D341Med (cell line): ENCODE data around the gene EHMT1.

Experiments
- DNase-seq: peaks from one replicate; pipeline ENCODE4 v3.0.0; 2012; ENCODE audit warnings: low spot score

EHMT1 gene

DNA sequence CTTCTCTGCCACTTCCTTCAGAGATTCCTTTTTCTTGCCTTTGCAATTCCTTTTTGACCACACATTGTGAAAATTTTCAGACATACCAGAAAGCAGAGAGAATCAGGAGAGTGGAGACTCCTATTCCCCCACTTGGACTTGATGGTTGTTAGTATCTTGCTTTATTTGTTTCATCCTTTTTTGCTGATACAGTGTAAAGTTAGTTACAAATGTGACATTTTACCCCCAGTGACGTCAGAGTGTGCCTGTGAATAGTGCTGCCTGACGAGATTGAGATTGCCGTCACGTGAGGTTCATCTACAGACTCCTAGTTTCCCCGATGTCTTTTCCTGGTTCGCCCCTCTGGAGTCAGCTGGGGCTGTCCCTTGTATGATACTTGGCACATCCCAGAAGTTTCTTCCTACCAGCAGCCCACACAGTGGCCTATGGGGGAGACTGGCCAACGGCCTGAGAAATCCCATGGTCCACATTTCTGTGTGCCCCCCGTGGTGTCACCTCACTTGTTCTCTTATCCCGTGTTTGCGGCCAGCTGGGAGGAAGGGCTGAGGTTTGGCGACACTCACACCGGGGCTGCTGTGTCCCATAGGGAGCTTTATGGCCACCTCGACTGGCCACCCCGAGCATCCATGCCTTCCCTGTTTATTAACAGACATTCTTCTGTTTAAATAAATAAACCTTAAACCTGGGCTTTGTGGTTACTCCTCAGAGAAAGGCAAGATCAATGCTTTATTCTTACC, 210.6 kb downstream of the EHMT1 start:
- DNase-seq: no peak

DNA sequence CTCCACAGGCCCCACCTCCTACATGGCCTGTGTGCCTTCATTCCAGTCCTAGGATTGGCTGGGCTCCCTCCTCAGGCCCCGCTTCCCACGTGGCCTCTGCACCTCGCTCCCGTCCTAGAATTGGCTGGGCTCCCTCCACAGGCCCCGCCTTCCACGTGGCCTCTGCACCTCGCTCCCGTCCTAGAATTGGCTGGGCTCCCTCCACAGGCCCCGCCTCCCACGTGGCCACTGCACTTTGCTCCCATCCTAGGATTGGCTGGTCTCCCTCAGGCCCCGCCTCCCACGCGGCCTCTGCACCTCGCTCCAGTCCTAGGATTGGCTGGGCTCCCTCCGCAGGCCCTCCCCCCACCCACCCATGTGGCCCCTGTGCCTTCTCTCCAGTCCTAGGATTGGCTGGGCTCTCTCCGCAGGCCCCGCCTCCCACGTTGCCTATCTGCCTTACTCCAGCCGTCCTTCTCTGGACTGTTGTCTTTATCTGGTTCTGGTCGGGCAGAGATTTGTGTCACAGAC, 213.4 kb downstream of the EHMT1 start:
- no peak for DNase-seq

DNA sequence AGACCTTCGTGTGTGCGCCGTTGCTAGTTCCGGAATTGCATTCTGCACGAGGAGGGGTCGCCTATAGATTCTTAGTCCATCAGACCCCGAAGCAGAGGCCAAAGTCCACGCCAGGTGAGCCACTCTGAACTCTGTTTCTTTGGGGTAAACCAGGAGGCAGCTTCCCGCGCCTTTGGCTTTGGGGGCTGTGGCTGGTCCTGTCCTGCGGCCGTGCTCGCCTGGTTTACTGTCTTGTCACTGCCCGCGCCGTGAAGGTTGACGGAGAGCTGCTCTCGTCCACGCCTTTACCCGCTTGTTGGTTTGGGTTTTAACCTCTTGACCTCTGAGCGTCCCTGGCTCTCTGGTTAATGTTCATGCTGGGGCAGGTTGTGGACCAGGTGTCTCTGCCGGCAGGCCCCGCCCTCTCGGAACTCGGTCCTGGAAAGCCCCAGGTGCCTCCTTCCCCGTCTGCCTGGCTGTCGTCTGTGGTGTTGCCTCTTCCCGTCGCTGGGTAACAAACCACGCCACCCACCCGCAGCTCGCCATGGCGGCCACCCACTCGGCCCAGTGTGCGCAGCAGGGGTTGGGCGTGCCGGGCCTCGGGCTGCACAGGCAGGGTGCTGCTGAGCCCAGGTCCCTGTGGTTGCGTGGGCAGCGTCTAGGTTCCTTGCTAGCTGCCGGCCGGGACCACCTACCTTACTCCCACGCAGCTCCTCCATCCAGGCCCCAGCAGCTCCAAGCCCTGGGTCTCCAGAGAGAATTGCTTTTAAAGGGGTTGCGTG, 214.2 kb downstream of the EHMT1 start:
- no peak for DNase-seq

DNA sequence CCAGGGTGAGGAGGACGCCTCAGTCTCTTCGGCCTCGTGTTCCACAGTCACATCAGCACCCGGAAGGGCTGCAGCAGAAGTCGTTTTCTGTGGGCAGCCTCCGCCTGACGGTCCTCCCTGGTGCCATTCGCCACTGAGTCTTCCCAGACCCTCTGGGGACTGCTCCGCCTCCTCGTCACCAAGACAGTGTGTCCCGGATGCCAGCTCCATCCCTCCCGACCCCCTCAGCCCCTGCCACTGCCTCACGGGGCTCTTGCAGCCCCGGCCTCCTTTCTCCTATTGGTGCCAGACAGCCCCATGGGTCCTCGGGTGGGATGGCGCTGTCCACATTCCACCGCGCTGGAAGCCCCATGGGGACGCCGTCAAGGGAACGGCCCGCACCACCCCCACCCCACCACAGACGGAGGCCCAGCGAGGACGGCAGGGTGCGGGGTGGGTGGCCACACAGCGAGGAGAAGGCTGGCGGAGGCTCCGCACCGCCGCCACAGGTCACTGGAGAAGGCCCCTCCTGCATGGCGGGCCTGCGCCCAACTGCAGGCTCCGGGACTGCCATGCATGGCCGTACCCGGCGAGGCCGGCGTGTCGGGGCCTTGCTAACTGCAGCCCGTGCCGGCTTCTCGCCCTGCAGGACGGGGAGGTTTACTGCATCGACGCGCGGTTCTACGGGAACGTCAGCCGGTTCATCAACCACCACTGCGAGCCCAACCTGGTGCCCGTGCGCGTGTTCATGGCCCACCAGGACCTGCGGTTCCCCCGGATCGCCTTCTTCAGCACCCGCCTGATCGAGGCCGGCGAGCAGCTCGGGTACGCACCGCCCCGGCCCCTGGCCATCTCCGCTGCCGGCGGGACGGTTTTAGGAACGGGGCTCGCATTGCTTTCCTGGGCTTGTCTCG, 215.2 kb downstream of the EHMT1 start:
- DNase-seq: no peak

DNA sequence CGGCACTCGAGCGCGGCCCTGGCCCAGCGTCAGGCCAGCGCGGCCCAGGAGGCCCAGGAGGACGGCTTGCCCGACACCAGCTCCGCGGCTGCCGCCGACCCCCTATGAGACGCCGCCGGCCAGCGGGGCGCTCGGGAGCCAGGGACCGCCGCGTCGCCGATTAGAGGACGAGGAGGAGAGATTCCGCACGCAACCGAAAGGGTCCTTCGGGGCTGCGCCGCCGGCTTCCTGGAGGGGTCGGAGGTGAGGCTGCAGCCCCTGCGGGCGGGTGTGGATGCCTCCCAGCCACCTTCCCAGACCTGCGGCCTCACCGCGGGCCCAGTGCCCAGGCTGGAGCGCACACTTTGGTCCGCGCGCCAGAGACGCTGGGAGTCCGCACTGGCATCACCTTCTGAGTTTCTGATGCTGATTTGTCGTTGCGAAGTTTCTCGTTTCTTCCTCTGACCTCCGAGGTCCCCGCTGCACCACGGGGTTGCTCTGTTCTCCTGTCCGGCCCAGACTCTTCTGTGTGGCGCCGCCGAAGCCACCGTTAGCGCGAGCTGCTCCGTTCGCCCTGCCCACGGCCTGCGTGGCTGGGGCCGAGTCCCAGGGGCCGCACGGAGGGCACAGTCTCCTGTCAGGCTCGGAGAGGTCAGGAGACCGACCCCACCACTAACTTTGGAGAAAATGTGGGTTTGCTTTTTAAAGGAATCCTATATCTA, 216.2 kb downstream of the EHMT1 start:
- DNase-seq: no peak

DNA sequence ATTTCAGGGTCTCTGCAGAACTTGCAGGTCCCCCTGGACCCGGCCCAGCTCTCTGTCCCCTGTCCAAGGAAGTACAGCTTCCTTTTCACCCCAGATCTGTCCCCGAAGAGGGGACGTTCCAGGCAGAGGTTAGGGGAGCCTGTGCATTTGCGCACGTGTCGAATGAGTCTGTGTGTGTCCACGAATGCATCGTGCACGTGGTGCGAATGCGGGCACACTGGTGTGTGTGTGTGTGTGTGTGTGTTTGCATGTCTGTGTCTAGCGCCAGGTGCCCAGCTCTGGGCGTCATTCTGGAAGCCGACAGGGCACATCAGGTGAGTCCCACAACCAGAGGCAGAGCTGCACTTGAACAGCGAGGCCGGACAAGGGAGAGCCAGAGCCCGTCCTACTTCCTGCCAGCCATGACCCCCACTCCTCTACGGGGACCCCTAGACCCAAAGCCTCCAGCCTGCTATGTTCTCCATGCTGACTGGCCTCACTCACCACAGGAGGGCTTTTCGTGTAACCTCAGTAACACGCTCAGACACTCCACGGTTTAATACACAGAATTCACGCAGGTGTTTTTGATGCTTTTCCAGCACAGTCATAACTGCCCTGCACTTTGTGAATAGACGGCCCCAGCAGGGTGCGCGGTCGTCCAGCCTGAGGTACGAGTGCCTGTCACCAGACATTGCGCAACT, 217.5 kb downstream of the EHMT1 start:
- no peak for DNase-seq

DNA sequence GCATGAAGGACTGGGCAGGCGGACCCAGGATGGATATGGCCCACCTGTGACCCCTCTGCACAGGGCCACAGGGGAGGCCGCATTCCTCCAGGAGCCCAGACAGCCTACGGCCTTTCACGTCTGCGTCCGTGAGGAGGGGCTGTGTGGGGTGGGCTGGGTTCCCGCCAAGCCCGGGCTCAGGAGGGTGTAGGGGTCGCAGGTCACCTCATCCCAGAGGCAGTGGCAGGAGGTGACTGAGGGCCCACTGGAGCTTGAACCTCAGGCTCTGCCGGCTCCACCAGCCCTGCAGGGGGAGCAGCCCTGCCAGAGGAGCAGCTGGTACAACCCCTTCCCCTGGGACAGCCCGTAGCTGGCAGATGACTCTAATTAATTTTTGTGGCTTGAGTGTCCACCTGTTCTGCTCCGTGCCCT, 218.0 kb downstream of the EHMT1 start:
- peak; percentile 86 for DNase-seq

DNA sequence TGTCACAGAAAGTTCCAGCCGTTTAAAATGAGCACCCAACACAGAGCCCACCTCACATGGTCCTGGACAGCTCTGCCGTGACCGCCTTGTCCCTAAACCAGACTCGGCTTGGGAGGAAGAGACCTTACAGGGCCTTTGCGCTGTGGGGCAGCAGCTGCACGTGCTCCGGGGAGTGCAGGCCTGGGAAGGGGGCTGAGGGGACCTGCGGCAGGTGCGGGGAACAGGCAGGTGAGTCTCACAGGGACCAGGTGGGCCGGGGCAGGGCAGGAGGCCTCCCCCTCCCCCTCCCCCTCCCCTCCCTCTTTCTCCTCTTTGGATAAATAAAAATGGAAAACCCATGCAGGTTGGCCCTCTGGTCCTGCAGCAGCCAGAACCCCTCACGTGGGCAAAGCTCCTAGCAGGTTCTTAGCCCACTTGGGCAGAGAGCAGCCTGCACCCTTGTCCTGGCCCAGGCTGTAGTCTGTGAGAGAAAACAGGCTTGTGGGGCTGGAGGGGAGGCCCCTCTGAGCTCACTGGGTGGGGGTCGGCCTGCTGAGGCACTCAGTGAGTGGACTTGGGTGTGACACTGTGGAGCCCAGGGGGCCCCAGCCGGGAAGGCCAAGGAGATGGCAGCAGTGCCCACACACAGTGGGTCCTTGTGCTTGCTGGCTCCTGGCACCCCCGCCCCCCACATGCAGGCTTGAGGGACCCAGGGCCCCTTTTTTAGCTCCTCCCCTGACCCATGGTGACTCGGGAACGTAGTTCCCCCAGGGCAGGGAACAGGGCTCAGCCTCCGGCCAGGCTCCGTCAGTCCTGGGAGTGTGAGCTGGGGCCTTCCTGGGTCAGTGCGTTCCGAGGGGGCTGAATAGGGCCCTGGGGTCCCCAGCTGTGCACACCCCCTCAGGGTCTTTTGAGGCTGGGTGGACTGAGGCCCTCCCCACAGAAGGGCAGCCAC, 218.8 kb downstream of the EHMT1 start:
- peak; percentile 29 for DNase-seq

DNA sequence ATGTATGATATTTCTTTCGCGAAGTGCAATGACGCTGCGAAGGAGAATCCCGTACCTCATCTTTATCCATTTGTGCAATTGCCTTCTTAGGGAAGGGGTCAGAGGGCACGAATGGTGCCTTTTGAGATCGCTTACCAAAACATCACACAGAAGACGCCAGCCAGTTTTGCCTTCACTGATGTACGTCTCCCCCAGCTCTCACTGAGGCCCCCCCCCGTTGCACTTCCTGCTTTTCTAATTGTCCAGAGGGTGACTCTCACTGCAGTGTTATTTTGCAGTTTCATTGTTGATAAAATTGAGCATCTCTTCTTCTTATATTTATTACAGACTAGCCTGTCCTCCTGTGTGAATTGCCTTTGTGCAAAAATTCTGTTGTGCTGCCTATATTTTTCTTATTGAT, 219.8 kb downstream of the EHMT1 start:
- DNase-seq: no peak

DNA sequence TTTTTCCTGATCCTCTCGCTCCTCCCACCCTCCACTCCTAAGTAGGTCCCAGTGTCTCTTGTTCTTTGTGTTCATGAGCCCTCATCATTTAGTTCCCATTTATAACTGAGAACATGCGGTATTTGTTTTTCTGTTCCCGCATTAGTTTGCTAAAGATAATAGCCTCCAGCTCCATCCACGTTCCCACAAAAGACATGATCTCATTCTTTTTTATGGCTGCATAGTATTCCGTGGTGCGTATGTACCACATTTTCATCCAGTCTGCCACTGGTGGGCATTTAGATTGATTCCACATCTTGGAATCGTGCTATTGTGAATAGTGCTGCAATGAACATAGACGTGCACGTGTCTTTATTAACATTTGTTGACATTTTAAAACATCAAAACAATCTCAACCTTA, 224.6 kb downstream of the EHMT1 start:
- no peak for DNase-seq

DNA sequence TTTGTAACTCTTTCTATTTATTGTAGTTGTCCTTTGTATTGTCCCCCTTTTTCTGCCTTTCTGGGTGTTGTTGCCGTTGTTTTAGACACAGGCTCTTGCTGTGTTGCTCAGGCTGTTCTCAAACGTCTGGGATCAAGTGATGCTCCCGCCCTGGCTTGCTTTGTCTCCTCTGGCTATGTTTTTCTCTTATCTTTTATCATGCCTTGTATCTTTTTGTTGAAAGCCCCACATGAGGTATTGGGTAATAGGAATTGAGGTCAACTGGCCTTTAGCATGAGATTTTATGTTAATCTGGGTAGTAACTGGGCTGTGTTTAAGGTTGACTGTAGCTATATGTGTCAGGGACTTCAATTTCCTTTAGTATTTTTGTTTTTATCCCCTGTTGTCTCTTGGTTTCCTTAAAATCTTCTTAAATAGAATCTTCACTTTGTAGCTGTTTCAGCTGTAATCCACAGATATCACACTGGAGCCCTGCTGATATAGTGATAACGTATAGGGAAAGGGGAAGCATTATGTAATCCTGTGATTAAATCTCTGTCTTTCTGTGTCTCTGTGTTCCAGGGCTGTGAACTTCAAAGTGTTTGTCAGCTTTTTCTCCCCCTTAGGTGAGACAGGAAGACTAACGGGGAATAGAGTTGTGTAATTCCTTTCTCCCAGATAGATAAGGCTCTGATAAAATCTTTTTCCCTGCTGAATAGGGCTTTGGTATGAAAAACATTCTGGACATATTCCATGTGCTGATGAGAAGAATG, 232.9 kb downstream of the EHMT1 start:
- DNase-seq: no peak

DNA sequence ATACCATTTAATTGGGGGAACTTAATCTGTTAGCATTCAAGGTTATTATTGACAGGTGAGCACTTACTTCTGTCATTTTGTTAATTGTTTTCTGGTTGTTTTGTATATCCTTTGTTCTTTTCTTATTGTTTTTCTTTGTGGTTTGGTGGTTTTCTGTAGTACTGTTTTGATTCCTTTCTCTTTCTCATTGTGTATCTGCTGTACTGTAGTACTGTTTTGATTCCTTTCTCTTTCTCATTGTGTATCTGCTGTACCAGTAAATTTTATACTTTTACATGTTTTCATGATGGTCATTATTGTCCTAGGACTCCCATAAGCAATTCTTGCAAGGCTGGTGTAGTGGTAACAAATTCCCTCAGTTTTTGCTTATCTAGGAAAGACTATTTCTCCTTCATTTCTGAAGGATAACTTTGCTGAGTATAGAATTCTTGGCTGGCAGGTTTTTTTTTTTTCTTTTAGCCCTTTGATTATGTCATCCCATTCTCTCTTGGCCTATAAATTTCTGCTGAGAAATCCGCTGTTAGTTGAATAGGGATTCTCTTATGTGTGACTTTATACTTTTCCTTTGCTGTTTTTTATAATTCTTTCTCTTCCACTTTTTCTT, 234.7 kb downstream of the EHMT1 start:
- no peak for DNase-seq

DNA sequence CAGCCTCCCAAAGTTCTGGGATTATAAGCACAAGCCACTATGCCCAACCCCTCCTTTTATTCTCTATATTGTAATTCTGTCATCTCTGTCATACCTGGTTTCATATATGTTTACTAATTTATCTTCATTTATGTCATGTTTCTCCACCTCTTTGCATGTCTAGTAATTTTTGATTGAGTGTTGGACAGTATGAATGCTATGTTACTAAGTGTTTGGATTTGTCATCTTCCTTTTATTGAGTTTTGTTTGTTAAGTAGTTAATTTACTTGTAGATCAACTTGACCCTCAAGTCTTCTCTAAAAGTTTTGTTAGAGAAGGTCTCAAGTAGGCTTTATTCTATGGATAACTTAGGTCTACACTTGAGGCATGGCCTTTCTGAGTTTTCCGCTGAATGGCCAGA, 241.6 kb downstream of the EHMT1 start:
- no peak for DNase-seq

DNA sequence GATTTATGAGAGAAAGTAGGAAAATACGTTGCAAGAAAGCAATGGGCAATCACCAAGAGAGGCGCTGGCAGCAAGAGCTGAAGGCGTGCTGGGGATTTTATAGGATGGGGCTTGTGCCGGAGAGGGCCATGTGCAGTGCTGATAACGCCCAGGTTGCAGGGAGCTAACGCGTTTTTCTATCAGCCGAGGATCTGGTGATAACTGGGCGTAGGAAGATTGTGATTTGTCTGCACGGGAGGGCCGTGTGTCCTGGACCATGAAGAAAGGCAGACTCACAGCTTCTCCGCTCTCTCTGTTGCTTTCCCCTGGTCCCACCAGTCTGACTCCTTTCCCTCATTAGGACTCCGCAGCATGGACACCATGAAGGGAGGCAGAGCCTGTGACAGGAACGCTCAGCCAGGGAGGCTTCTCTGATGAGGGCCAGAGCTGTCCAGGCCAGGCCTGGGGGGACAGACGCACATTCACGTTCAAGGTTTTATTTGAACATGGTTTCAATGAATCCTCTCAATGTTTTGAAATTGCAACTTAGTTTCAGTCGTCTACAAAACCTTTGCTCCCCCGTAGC, 246.9 kb downstream of the EHMT1 start:
- no peak for DNase-seq

DNA sequence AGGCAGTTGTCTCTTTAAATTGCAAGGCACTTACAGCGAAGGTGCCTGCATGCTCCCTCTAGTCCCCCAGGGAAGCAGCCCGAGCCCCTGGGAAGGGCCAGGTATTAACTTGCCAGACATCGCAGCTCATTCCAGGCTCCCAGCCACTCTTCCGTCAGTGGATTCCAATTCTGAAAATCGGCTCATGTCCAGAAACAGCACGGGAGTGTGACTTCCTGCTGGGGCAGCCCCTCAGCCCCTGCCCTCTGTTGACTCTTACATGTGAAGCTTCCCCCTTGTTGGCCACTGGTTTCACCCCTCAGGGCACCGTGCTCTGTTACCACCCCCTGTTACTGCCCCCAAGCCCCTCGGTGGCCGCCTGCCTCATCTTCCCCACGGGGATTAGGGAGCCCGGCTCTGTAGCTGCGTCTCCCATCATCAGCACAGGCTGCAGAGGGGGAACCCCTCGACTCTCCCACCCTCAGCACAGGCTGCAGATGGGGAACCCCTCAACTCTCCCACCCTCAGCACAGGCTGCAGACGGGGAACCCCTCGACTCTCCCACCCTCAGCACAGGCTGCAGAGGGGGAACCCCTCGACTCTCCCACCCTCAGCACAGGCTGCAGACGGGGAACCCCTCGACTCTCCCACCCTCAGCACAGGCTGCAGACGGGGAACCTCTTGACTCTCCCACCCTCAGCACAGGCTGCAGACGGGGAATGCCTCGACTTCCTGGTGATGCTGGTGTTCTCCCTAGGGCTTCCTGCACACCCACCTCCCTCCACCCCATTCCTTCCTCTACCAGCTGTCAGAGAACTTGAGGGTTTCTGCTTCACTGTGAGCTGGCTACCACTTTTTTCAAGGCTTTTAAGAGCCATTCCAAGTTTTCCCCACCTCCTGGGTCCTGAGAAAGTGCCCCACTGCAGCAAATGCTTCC, 247.7 kb downstream of the EHMT1 start:
- peak; percentile 59 for DNase-seq

DNA sequence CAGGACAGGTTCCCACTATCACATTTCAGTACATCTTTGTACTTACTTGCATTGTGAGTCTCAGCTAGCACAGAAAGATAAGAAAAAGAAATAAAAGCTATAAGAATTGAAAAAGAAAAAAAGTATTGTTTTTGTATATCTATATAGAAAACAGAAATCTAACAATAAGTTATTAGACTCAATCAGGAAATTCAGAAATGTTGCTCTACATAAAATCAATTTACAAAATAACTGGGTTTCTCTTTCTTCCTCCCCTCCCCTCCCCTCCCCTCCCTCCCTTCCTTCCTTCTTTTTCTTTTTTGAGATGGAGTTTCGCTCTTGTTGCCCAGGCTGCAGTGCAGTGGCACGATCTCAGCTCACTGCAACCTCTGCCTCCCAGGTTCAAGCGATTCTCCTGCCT, 251.6 kb downstream of the EHMT1 start:
- DNase-seq: no peak

DNA sequence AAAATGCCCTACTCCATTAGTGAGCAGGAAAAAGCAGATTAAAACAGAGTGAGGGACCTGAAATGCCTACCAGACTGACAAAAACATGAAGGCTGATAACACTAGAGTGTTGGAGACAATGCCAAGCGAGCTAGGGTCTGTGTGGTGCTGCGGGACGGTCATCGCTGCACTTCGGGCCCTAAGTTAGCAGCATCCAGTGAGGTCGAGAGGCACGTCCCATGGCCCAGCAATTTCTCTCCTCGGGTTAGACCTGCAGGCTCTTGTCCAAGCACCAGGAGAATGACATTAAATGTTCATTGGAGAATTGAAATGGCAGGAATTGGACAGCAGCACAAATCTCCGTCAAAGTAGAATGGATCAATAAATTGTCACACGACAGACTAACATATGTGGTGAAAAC, 253.5 kb downstream of the EHMT1 start:
- DNase-seq: no peak

DNA sequence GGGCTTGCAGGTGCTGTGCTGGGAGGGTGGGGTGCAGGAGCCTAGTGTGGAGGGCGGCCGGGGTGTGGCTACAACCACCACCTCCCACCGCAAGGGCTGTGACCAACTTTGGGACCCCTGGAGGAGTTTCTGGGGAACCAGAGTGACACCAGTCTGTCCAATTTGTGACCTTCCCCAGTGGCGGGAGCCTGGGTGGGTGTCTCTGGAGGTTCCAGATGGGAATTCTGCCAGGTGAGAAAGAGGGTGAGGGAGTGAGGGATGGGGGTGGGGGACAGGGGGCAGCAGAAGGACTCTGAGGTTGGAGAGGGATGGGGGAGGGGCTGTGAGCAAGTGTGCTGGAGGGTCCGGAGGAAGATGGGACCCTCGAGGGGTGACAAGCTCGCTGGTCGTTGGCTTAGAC, 254.6 kb downstream of the EHMT1 start:
- peak; percentile 13 for DNase-seq
